Endothelial cell of umbilical vein (primary cell): ENCODE results near the gene DLL1. TPM values are rescaled to one million over a fixed set of nuclear protein-coding genes. Genes with fewer than 3 reads are reported as not detected.

Experiments used
- BruUV-seq: library from RNA; stranded (reverse); fragments of 400-500 nt; replicated peaks from 2 replicates; lab custom pipeline; 2021; lab: Mats Ljungman, UMichigan
- CTCF ChIA-PET: fragments of 300-600, 350-600 bp; sonication (Branson Sonifier 250); formaldehyde crosslinking; loops from one replicate; lab custom pipeline; 2021; ENCODE audit warnings: antibody characterized with exemption, inconsistent platforms; lab: Charles Lee
- POLR2A ChIA-PET: fragments of 300-600, 350-600 bp; sonication (Branson Sonifier 250); formaldehyde crosslinking; loops from one replicate; lab custom pipeline; 2021; ENCODE audit warnings: antibody characterized with exemption, inconsistent platforms; lab: Charles Lee
- DNase-seq: peaks from one replicate; pipeline ENCODE4 v3.0.0-alpha.2; 2011; ENCODE audit warnings: low read depth, low spot score
- FAIRE-seq: peaks from 2 replicates; lab custom pipeline; 2011; peaks lifted over from hg19 to GRCh38; lab: Jason Lieb, UNC
- H2AFZ ChIP-seq: 2 replicates; pipeline ENCODE4 v1.6.0; 2012; ENCODE audit warnings: low read depth, low read length, control low read depth, inconsistent platforms
- H3K27ac ChIP-seq: 2 replicates; pipeline ENCODE4 v1.5.1; 2011; ENCODE audit warnings: low read depth, mild to moderate bottlenecking, control low read depth, low read length, moderate library complexity; ENCODE audit not compliant: insufficient read depth
- H3K27me3 ChIP-seq, 2 experiments: 2 replicates each; pipeline versions ENCODE4 v1.6.0 to v1.6.1; 2011; ENCODE audit warnings: low read length in 2 of 2, mixed read lengths in 1 of 2; ENCODE audit not compliant: control insufficient read depth in 2 of 2, insufficient read depth in 2 of 2
- H3K36me3 ChIP-seq, 2 experiments: 2 replicates in 1 of 2; 3 replicates in 1 of 2; pipeline ENCODE4 v1.5.1; 2011; ENCODE audit warnings: low read length in 2 of 2, mild to moderate bottlenecking in 1 of 2, moderate library complexity in 1 of 2; ENCODE audit not compliant: control insufficient read depth in 2 of 2, insufficient read depth in 2 of 2; ENCODE audit errors: extremely low read depth in 1 of 2
- H3K4me1 ChIP-seq: 3 replicates; pipeline ENCODE4 v1.5.1; 2011; ENCODE audit warnings: mild to moderate bottlenecking, low read length; ENCODE audit not compliant: control insufficient read depth, insufficient read depth; ENCODE audit errors: extremely low read depth
- H3K4me2 ChIP-seq: 2 replicates; pipeline ENCODE4 v1.6.1; 2011; ENCODE audit warnings: low read length, control low read depth, mixed read lengths; ENCODE audit not compliant: insufficient read depth
- H3K4me3 ChIP-seq, 3 experiments: fragments of 200-600 bp in 1 of 3; sonication (generic), shearing (Covaris generic) in 1 of 3; replicated peaks in 1 of 3; 2 replicates each; pipeline ENCODE4 v1.5.1; 2011 to 2016; ENCODE audit warnings: control low read depth in 3 of 3, low read length in 3 of 3, mild to moderate bottlenecking in 2 of 3, inconsistent platforms in 1 of 3, low read depth in 1 of 3, moderate library complexity in 1 of 3; ENCODE audit not compliant: insufficient read depth in 1 of 3
- H3K79me2 ChIP-seq: 2 replicates; pipeline ENCODE4 v1.6.0; 2012; ENCODE audit warnings: low read length, inconsistent platforms; ENCODE audit not compliant: control insufficient read depth, insufficient read depth
- H3K9ac ChIP-seq: replicated peaks from 2 replicates; pipeline ENCODE3; 2011; ENCODE audit warnings: low read length, control low read depth; ENCODE audit not compliant: insufficient read depth; ENCODE audit errors: extremely low read depth
- H3K9me1 ChIP-seq: replicated peaks from 3 replicates; pipeline ENCODE4 v1.6.0; 2011; ENCODE audit warnings: mild to moderate bottlenecking, low read length; ENCODE audit not compliant: control insufficient read depth, insufficient read depth; ENCODE audit errors: extremely low read depth
- H3K9me3 ChIP-seq: replicated peaks from 2 replicates; pipeline ENCODE4 v1.5.1; 2012; ENCODE audit warnings: low read length, inconsistent platforms; ENCODE audit not compliant: control insufficient read depth, insufficient read depth
- H4K20me1 ChIP-seq: replicated peaks from 2 replicates; pipeline ENCODE3; 2011; ENCODE audit warnings: mild to moderate bottlenecking, low read length; ENCODE audit not compliant: control insufficient read depth, insufficient read depth; ENCODE audit errors: extremely low read depth
- CTCF ChIP-seq, 2 donors: IDR thresholded peaks; 1 replicate in 1 of 2; 2 replicates in 1 of 2; pipeline ENCODE4 v1.5.1; 2011; ENCODE audit warnings: low read length in 2 of 2, mild to moderate bottlenecking in 2 of 2, moderate library complexity in 2 of 2, control low read depth in 1 of 2, inconsistent platforms in 1 of 2, low read depth in 1 of 2; ENCODE audit not compliant: insufficient read depth in 1 of 2; ENCODE audit errors: extremely low read depth in 1 of 2
- EZH2 ChIP-seq: IDR thresholded peaks from 2 replicates; pipeline ENCODE4 v1.6.1; 2012; ENCODE audit warnings: borderline replicate concordance, low read depth, mild to moderate bottlenecking, moderate library complexity, low read length, inconsistent platforms; ENCODE audit not compliant: severe bottlenecking
- FOS ChIP-seq: IDR thresholded peaks from 2 replicates; pipeline ENCODE4 v1.6.1; 2011; ENCODE audit warnings: mild to moderate bottlenecking, low read length, moderate library complexity, borderline replicate concordance; ENCODE audit not compliant: insufficient read depth
- GATA2 ChIP-seq: IDR thresholded peaks from 2 replicates; pipeline ENCODE4 v1.7.0; 2011; ENCODE audit warnings: low read depth, mild to moderate bottlenecking, moderate library complexity, mixed read lengths, low read length; ENCODE audit not compliant: insufficient read length, insufficient read depth
- JUN ChIP-seq: IDR thresholded peaks from 2 replicates; pipeline ENCODE4 v1.6.1; 2011; ENCODE audit warnings: borderline replicate concordance, low read depth; ENCODE audit not compliant: insufficient read length, insufficient read depth
- MAX ChIP-seq: IDR thresholded peaks from 2 replicates; pipeline ENCODE4 v1.6.1; 2011; ENCODE audit not compliant: insufficient read depth, insufficient read length
- MYC ChIP-seq: IDR thresholded peaks from one replicate; pipeline ENCODE4 v1.6.1; 2011; ENCODE audit warnings: mild to moderate bottlenecking, low read depth, low read length
- POLR2A ChIP-seq: IDR thresholded peaks from 2 replicates; pipeline ENCODE4 v1.6.1; 2012; ENCODE audit warnings: low read depth, mild to moderate bottlenecking, control low read depth, low read length
- POLR2AphosphoS5 ChIP-seq: IDR thresholded peaks from 2 replicates; pipeline ENCODE4 v1.6.1; 2012; ENCODE audit warnings: low read depth, mild to moderate bottlenecking, control low read depth, low read length, moderate library complexity; ENCODE audit not compliant: insufficient read depth
- dilution Hi-C: fragments of 300-500 bp; cut with MboI; formaldehyde crosslinking; loops from one replicate; pipeline ENCODE4 v1.15.0; 2019; ENCODE audit warnings: low sequenced_read_pairs; ENCODE audit not compliant: extremely low pct_ligation_motif_present
- intact Hi-C: fragments of 100-400 bp; cut with micrococcal nuclease; formaldehyde crosslinking; loops from one replicate; pipeline ENCODE4 v1.10.0; 2022
- polyA plus RNA-seq, 4 experiments: library from polyadenylated mRNA; depleted of rRNA in 3 of 4; stranded (reverse) in 3 of 4; unstranded in 1 of 4; fragments of >200 nt; gene quantifications; 2 replicates each; pipeline versions ENCODE4 v1.2.1 to v1.2.3, GENCODE V29; 2011 to 2012; ENCODE audit warnings: missing spikeins in 1 of 4
- total RNA-seq: library from RNA; stranded (reverse); gene quantifications from 2 replicates; pipeline ENCODE4 v1.2.3, GENCODE V29; 2021

DLL1 gene
- total and polyA plus RNA-seq, 2 donors (not counting 3 experiments of a cell fraction or from before 2014, with no cell fraction given) = 1.4 to 2.3 TPM

- H3K4me3 ChIP-seq = no peak overlapping the region
- H3K36me3 ChIP-seq = peaks cover 0 to 10% of the 10 kb centered on the region in 2 experiments
- dilution Hi-C loops (no loop called here), intact Hi-C loops (loop anchor here (10.0 kb wide), 1 partner anchor 133 kb away; no protein-coding TSS in a partner anchor)
- ChIA-PET POLR2A (no interaction called here), CTCF (interaction anchor here (1.1 to 2.3 kb wide), 2 partner anchors 451 to 456 kb away, joined by 3 to 13 read pairs; no protein-coding TSS in a partner anchor)
- no TSS peak for BruUV-seq
- no peaks in the 10 kb centered on the region for H3K9me3 ChIP-seq
- no peak overlapping the region for H2AFZ ChIP-seq
- no peak for TF ChIP-seq JUN
- no peak for TF ChIP-seq FOS
- TF ChIP-seq EZH2 = no peak
- TF ChIP-seq MAX = no peak
- TF ChIP-seq POLR2A = no peak
- TF ChIP-seq CTCF (IDR thresholded peaks at IDR 0.05; ENCODE audit: extremely low read depth in 1 of 2, insufficient read depth in 1 of 2, low read depth in 1 of 2, low read length in 2 of 2) = no peak
- no peak for TF ChIP-seq MYC
- no peak for TF ChIP-seq GATA2
- no peak for TF ChIP-seq POLR2AphosphoS5
- H3K4me1 ChIP-seq = peaks cover 21% of the 10 kb centered on the region
- peaks cover 14 to 42% of the 10 kb centered on the region in 2 experiments for H3K27me3 ChIP-seq
- H3K9ac ChIP-seq = no peak overlapping the region
- FAIRE-seq (no peak), DNase-seq (no peak)
- H3K9me1 ChIP-seq = no peaks in the 10 kb centered on the region
- no peaks in the 10 kb centered on the region for H4K20me1 ChIP-seq
- no peaks in the 10 kb centered on the region for H3K79me2 ChIP-seq
- no peak overlapping the region for H3K4me2 ChIP-seq
- H3K27ac ChIP-seq = no peak overlapping the region
Observed at GRCh38 chr6:170288091-170288631, 2.7 kb downstream of the DLL1 start.
